Endothelial cell of umbilical vein (primary cell): ENCODE data around the gene PCNX1. TPM values are rescaled to one million over a fixed set of nuclear protein-coding genes. Genes with fewer than 3 reads are reported as not detected.

Source experiments
- BruUV-seq: library from RNA; stranded (reverse); fragments of 400-500 nt; replicated peaks from 2 replicates; lab custom pipeline; 2021; lab: Mats Ljungman, UMichigan
- CTCF ChIA-PET: fragments of 300-600, 350-600 bp; sonication (Branson Sonifier 250); formaldehyde crosslinking; loops from one replicate; lab custom pipeline; 2021; ENCODE audit warnings: antibody characterized with exemption, inconsistent platforms; lab: Charles Lee
- POLR2A ChIA-PET: fragments of 300-600, 350-600 bp; sonication (Branson Sonifier 250); formaldehyde crosslinking; loops from one replicate; lab custom pipeline; 2021; ENCODE audit warnings: antibody characterized with exemption, inconsistent platforms; lab: Charles Lee
- DNase-seq: peaks from one replicate; pipeline ENCODE4 v3.0.0-alpha.2; 2011; ENCODE audit warnings: low read depth, low spot score
- FAIRE-seq: peaks from 2 replicates; lab custom pipeline; 2011; peaks lifted over from hg19 to GRCh38; lab: Jason Lieb, UNC
- H2AFZ ChIP-seq: 2 replicates; pipeline ENCODE4 v1.6.0; 2012; ENCODE audit warnings: low read depth, low read length, control low read depth, inconsistent platforms
- H3K27ac ChIP-seq: 2 replicates; pipeline ENCODE4 v1.5.1; 2011; ENCODE audit warnings: low read depth, mild to moderate bottlenecking, control low read depth, low read length, moderate library complexity; ENCODE audit not compliant: insufficient read depth
- H3K27me3 ChIP-seq, 2 experiments: 2 replicates each; pipeline versions ENCODE4 v1.6.0 to v1.6.1; 2011; ENCODE audit warnings: low read length in 2 of 2, mixed read lengths in 1 of 2; ENCODE audit not compliant: control insufficient read depth in 2 of 2, insufficient read depth in 2 of 2
- H3K36me3 ChIP-seq, 2 experiments: 2 replicates in 1 of 2; 3 replicates in 1 of 2; pipeline ENCODE4 v1.5.1; 2011; ENCODE audit warnings: low read length in 2 of 2, mild to moderate bottlenecking in 1 of 2, moderate library complexity in 1 of 2; ENCODE audit not compliant: control insufficient read depth in 2 of 2, insufficient read depth in 2 of 2; ENCODE audit errors: extremely low read depth in 1 of 2
- H3K4me1 ChIP-seq: 3 replicates; pipeline ENCODE4 v1.5.1; 2011; ENCODE audit warnings: mild to moderate bottlenecking, low read length; ENCODE audit not compliant: control insufficient read depth, insufficient read depth; ENCODE audit errors: extremely low read depth
- H3K4me2 ChIP-seq: 2 replicates; pipeline ENCODE4 v1.6.1; 2011; ENCODE audit warnings: low read length, control low read depth, mixed read lengths; ENCODE audit not compliant: insufficient read depth
- H3K4me3 ChIP-seq, 3 experiments: fragments of 200-600 bp in 1 of 3; sonication (generic), shearing (Covaris generic) in 1 of 3; replicated peaks in 1 of 3; 2 replicates each; pipeline ENCODE4 v1.5.1; 2011 to 2016; ENCODE audit warnings: control low read depth in 3 of 3, low read length in 3 of 3, mild to moderate bottlenecking in 2 of 3, inconsistent platforms in 1 of 3, low read depth in 1 of 3, moderate library complexity in 1 of 3; ENCODE audit not compliant: insufficient read depth in 1 of 3
- H3K79me2 ChIP-seq: 2 replicates; pipeline ENCODE4 v1.6.0; 2012; ENCODE audit warnings: low read length, inconsistent platforms; ENCODE audit not compliant: control insufficient read depth, insufficient read depth
- H3K9ac ChIP-seq: replicated peaks from 2 replicates; pipeline ENCODE3; 2011; ENCODE audit warnings: low read length, control low read depth; ENCODE audit not compliant: insufficient read depth; ENCODE audit errors: extremely low read depth
- H3K9me1 ChIP-seq: replicated peaks from 3 replicates; pipeline ENCODE4 v1.6.0; 2011; ENCODE audit warnings: mild to moderate bottlenecking, low read length; ENCODE audit not compliant: control insufficient read depth, insufficient read depth; ENCODE audit errors: extremely low read depth
- H3K9me3 ChIP-seq: replicated peaks from 2 replicates; pipeline ENCODE4 v1.5.1; 2012; ENCODE audit warnings: low read length, inconsistent platforms; ENCODE audit not compliant: control insufficient read depth, insufficient read depth
- H4K20me1 ChIP-seq: replicated peaks from 2 replicates; pipeline ENCODE3; 2011; ENCODE audit warnings: mild to moderate bottlenecking, low read length; ENCODE audit not compliant: control insufficient read depth, insufficient read depth; ENCODE audit errors: extremely low read depth
- EZH2 ChIP-seq: IDR thresholded peaks from 2 replicates; pipeline ENCODE4 v1.6.1; 2012; ENCODE audit warnings: borderline replicate concordance, low read depth, mild to moderate bottlenecking, moderate library complexity, low read length, inconsistent platforms; ENCODE audit not compliant: severe bottlenecking
- FOS ChIP-seq: IDR thresholded peaks from 2 replicates; pipeline ENCODE4 v1.6.1; 2011; ENCODE audit warnings: mild to moderate bottlenecking, low read length, moderate library complexity, borderline replicate concordance; ENCODE audit not compliant: insufficient read depth
- GATA2 ChIP-seq: IDR thresholded peaks from 2 replicates; pipeline ENCODE4 v1.7.0; 2011; ENCODE audit warnings: low read depth, mild to moderate bottlenecking, moderate library complexity, mixed read lengths, low read length; ENCODE audit not compliant: insufficient read length, insufficient read depth
- JUN ChIP-seq: IDR thresholded peaks from 2 replicates; pipeline ENCODE4 v1.6.1; 2011; ENCODE audit warnings: borderline replicate concordance, low read depth; ENCODE audit not compliant: insufficient read length, insufficient read depth
- MYC ChIP-seq: IDR thresholded peaks from one replicate; pipeline ENCODE4 v1.6.1; 2011; ENCODE audit warnings: mild to moderate bottlenecking, low read depth, low read length
- POLR2A ChIP-seq: IDR thresholded peaks from 2 replicates; pipeline ENCODE4 v1.6.1; 2012; ENCODE audit warnings: low read depth, mild to moderate bottlenecking, control low read depth, low read length
- POLR2AphosphoS5 ChIP-seq: IDR thresholded peaks from 2 replicates; pipeline ENCODE4 v1.6.1; 2012; ENCODE audit warnings: low read depth, mild to moderate bottlenecking, control low read depth, low read length, moderate library complexity; ENCODE audit not compliant: insufficient read depth
- dilution Hi-C: fragments of 300-500 bp; cut with MboI; formaldehyde crosslinking; loops from one replicate; pipeline ENCODE4 v1.15.0; 2019; ENCODE audit warnings: low sequenced_read_pairs; ENCODE audit not compliant: extremely low pct_ligation_motif_present
- intact Hi-C: fragments of 100-400 bp; cut with micrococcal nuclease; formaldehyde crosslinking; loops from one replicate; pipeline ENCODE4 v1.10.0; 2022
- polyA plus RNA-seq, 4 experiments: library from polyadenylated mRNA; depleted of rRNA in 3 of 4; stranded (reverse) in 3 of 4; unstranded in 1 of 4; fragments of >200 nt; gene quantifications; 2 replicates each; pipeline versions ENCODE4 v1.2.1 to v1.2.3, GENCODE V29; 2011 to 2012; ENCODE audit warnings: missing spikeins in 1 of 4
- total RNA-seq: library from RNA; stranded (reverse); gene quantifications from 2 replicates; pipeline ENCODE4 v1.2.3, GENCODE V29; 2021
- TF ChIP-seq, protein P1 (sequence below): IDR thresholded peaks from 2 replicates; pipeline ENCODE4 v1.6.1; 2011; ENCODE audit not compliant: insufficient read depth, insufficient read length
- TF ChIP-seq, protein P2 (sequence below), 2 donors: IDR thresholded peaks; 1 replicate in 1 of 2; 2 replicates in 1 of 2; pipeline ENCODE4 v1.5.1; 2011; ENCODE audit warnings: low read length in 2 of 2, mild to moderate bottlenecking in 2 of 2, moderate library complexity in 2 of 2, control low read depth in 1 of 2, inconsistent platforms in 1 of 2, low read depth in 1 of 2; ENCODE audit not compliant: insufficient read depth in 1 of 2; ENCODE audit errors: extremely low read depth in 1 of 2

PCNX1 gene
- total and polyA plus RNA-seq, 2 donors (not counting 3 experiments of a cell fraction or from before 2014, with no cell fraction given) = 21.4 to 40.5 TPM

DNA sequence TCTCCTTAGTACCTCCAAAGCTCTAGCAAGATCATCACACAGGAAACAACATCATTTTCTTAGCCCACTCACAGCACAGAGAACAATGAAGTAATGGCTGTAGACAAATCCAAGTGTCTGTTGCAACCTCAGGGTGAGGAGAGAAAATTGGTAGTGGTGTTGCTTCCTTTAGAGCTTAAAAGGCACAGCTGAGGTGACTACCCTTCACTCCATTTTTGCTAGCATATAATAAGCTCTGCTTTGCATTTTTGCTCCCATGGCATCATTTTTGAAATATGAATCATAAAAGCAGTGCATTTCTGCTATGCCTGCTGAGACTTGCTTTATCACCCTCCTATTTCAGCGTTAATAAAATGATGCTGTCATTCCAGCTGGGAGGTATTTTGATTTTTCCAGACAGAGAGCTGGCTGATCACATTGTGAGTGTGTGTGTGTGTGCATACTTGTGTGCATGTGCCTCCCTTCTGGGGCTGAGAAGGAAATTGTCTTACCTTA, 18.5 kb upstream of the PCNX1 start:
- H3K4me2 ChIP-seq = no peak overlapping the region
- no peaks in the 10 kb centered on the region for H4K20me1 ChIP-seq
- ChIA-PET CTCF (interaction anchor here (0.6 to 1.7 kb wide), 5 partner anchors 17 to 67 kb away, joined by 3 to 7 read pairs (median 3); no protein-coding TSS in a partner anchor), POLR2A (no interaction called here)
- H3K9me1 ChIP-seq = no peaks in the 10 kb centered on the region
- DNase-seq = no peak
- no TSS peak for BruUV-seq
- H3K4me3 ChIP-seq = no peak overlapping the region
- H3K27ac ChIP-seq = no peak overlapping the region
- H3K79me2 ChIP-seq = no peaks in the 10 kb centered on the region
- H3K9me3 ChIP-seq = no peaks in the 10 kb centered on the region
- intact Hi-C loops = no loop called here
- dilution Hi-C loops = no loop called here
- no peak overlapping the region for H2AFZ ChIP-seq
- H3K4me1 ChIP-seq = no peaks in the 10 kb centered on the region
- FAIRE-seq = peak; percentile 37
- TF ChIP-seq POLR2A (no peak), EZH2 (no peak), POLR2AphosphoS5 (no peak), MYC (no peak), JUN (no peak), FOS (no peak), GATA2 (no peak)
- TF ChIP-seq, protein P1, sequence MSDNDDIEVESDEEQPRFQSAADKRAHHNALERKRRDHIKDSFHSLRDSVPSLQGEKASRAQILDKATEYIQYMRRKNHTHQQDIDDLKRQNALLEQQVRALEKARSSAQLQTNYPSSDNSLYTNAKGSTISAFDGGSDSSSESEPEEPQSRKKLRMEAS = no peak
- TF ChIP-seq, protein P2, sequence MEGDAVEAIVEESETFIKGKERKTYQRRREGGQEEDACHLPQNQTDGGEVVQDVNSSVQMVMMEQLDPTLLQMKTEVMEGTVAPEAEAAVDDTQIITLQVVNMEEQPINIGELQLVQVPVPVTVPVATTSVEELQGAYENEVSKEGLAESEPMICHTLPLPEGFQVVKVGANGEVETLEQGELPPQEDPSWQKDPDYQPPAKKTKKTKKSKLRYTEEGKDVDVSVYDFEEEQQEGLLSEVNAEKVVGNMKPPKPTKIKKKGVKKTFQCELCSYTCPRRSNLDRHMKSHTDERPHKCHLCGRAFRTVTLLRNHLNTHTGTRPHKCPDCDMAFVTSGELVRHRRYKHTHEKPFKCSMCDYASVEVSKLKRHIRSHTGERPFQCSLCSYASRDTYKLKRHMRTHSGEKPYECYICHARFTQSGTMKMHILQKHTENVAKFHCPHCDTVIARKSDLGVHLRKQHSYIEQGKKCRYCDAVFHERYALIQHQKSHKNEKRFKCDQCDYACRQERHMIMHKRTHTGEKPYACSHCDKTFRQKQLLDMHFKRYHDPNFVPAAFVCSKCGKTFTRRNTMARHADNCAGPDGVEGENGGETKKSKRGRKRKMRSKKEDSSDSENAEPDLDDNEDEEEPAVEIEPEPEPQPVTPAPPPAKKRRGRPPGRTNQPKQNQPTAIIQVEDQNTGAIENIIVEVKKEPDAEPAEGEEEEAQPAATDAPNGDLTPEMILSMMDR (IDR thresholded peaks at IDR 0.05; ENCODE audit: extremely low read depth in 1 of 2, insufficient read depth in 1 of 2, low read depth in 1 of 2, low read length in 2 of 2) = no peak
- no peak overlapping the region for H3K9ac ChIP-seq
- H3K27me3 ChIP-seq = peaks cover 74 to 89% of the 10 kb centered on the region in 2 experiments
- H3K36me3 ChIP-seq = no peaks in the 10 kb centered on the region
